LNCaP clone FGC (cell line): Measurements from ENCODE around the gene KCNJ13.

ENCODE experiments used
- DNase-seq: peaks from one replicate; pipeline ENCODE4 v3.0.0-alpha.2; 2011; ENCODE audit warnings: low read depth
- H3K4me3 ChIP-seq: 2 replicates; pipeline ENCODE4 v1.5.1; 2011; ENCODE audit warnings: mild to moderate bottlenecking, low read depth, low read length, control low read depth
- TF ChIP-seq, protein P1 (sequence below): IDR thresholded peaks from 2 replicates; pipeline ENCODE4 v1.5.1; 2012; ENCODE audit warnings: mild to moderate bottlenecking; ENCODE audit not compliant: control insufficient read depth, insufficient read depth; ENCODE audit errors: extremely low read depth

The KCNJ13 gene

GRCh38 chr2:232772531-232772930 is 3.8 kb downstream of the KCNJ13 start:
- H3K4me3 ChIP-seq, result no peak overlapping the region
- DNase-seq, result no peak
- TF ChIP-seq, protein P1, sequence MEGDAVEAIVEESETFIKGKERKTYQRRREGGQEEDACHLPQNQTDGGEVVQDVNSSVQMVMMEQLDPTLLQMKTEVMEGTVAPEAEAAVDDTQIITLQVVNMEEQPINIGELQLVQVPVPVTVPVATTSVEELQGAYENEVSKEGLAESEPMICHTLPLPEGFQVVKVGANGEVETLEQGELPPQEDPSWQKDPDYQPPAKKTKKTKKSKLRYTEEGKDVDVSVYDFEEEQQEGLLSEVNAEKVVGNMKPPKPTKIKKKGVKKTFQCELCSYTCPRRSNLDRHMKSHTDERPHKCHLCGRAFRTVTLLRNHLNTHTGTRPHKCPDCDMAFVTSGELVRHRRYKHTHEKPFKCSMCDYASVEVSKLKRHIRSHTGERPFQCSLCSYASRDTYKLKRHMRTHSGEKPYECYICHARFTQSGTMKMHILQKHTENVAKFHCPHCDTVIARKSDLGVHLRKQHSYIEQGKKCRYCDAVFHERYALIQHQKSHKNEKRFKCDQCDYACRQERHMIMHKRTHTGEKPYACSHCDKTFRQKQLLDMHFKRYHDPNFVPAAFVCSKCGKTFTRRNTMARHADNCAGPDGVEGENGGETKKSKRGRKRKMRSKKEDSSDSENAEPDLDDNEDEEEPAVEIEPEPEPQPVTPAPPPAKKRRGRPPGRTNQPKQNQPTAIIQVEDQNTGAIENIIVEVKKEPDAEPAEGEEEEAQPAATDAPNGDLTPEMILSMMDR, result no peak

DNA sequence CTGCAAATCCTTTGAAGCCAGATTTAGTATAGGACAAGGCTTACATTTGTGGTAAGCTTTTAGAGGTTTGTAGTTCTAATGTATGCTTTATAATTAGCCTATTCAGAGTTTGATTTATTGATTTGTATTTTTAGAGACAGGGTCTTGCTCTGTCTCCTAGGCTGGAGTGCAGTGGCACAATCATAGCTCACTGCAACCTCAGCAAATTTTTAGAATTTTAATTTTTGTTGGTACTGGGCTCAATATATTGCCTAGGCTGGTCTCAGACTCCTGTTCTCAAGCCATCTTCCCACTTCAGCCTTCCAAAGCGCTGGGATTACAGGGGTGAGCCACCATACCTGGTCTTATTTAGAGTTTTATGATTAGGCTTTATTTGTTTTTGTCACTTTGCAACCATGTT is 4.5 kb downstream of the KCNJ13 start:
- DNase-seq, result no peak
- TF ChIP-seq, protein P1, result no peak
- no peak overlapping the region for H3K4me3 ChIP-seq

DNA sequence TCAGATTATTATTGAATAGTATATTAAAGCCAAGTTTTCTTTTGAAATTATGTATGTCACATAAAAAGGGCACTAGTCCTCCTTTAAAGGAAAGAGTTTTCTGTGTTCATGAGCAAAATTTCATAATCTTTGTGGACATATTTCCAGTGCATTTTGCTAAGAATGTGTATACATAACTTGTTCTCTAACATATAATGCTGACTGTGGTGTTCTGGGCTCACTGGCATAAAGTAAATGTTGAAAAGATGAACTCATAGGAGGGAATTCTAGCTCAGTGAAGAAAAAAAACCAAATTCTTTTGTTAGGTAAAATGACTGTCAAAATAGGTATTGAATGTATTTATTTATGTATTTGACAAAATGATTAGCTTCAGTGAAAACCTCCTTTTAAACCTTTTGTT is 6.2 kb downstream of the KCNJ13 start:
- TF ChIP-seq, protein P1, result no peak

GRCh38 chr2:232767866-232768265 is 8.5 kb downstream of the KCNJ13 start:
- no peak for DNase-seq
- no peak overlapping the region for H3K4me3 ChIP-seq

More for the DNA sequence above, 6.2 kb downstream of the KCNJ13 start:
- no peak for DNase-seq
- H3K4me3 ChIP-seq, result no peak overlapping the region

GRCh38 chr2:232761301-232761907 is 15.0 kb downstream of the KCNJ13 start:
- no peak for DNase-seq
- H3K4me3 ChIP-seq, result no peak overlapping the region
- TF ChIP-seq, protein P1, result peak; percentile 59

More at GRCh38 chr2:232767866-232768265, 8.5 kb downstream of the KCNJ13 start:
- TF ChIP-seq, protein P1, result no peak

- no peak for DNase-seq
- TF ChIP-seq, protein P1, result no peak
- no peak overlapping the region for H3K4me3 ChIP-seq
These were observed 18.5 kb downstream of the KCNJ13 start for GRCh38 chr2:232757905-232758304.

DNA sequence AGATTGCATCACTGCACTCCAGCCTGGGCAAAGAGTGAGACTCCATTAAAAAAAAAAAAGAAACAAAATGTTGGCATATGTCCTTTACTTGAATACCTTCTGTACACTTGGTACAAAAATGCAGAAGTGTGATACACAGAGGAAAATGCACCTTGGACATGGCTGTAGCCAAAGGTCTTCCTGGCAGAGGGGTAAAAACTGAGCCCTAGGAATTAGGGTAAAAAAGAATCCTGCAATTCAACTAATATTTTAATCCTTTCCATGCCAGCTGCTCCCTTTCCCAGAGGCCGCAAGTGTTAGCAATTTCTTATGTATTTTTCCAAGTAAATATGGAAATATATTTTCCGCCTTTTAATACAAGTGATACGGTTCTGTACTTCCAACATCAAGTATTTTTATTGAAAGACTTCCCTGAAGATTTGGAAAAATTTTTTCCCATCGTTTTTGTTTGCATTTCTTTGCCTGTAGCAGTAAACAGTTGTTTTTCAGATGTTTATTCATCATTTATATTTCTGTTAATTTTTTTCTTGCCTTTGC is 26.2 kb downstream of the KCNJ13 start:
- no peak overlapping the region for H3K4me3 ChIP-seq
- no peak for DNase-seq
- TF ChIP-seq, protein P1, result no peak
